B cell (primary cell): ENCODE data around the gene RD3L.

ENCODE experiments used
- CTCF ChIP-seq: fragments of 200-600 bp; IDR thresholded peaks from one replicate; pipeline ENCODE4 v1.8.0; 2022; ENCODE audit warnings: antibody characterized with exemption, mild to moderate bottlenecking
- EZH2 ChIP-seq: IDR thresholded peaks from 2 replicates; pipeline ENCODE4 v1.6.1; 2012; ENCODE audit warnings: borderline replicate concordance, low read depth, mild to moderate bottlenecking, moderate library complexity, low read length; ENCODE audit not compliant: insufficient read depth, poor library complexity, severe bottlenecking

DNA sequence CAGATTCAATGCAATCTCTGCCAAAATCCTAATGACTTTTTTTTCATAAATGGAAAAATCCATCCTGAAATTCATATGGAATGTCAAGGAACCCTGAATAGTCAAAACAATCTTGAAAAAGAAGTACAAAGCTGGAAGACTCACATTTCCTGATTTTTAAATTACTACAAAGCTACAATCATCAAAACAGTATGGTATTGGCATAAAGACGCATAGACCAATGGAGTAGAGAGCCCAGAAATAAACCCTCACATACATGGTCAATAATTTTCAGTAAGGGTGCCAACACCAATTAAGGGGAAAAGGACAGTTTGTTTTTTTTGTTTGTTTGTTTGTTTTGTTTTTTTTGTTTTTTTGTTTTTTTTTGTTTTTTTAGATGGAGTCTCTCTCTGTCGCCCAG lies 4.6 kb upstream of the RD3L start:
- TF ChIP-seq CTCF (no peak), EZH2 (no peak)
